SH-SY5Y (cell line): ENCODE results near the gene PACS1.

Source experiments
- GATA2 ChIP-seq: IDR thresholded peaks from 2 replicates; pipeline ENCODE4 v1.6.1; 2011; ENCODE audit warnings: mild to moderate bottlenecking, low read depth, low read length
- GATA3 ChIP-seq: IDR thresholded peaks from 2 replicates; pipeline ENCODE4 v1.6.1; 2011; ENCODE audit warnings: low read depth, mild to moderate bottlenecking, low read length, moderate library complexity

- TF ChIP-seq GATA2 (no peak), GATA3 (no peak)
Observed at GRCh38 chr11:66204412-66204811, 134.3 kb downstream of the PACS1 start.
